ENCODE data around the gene NR5A2.

The NR5A2 gene

DNA sequence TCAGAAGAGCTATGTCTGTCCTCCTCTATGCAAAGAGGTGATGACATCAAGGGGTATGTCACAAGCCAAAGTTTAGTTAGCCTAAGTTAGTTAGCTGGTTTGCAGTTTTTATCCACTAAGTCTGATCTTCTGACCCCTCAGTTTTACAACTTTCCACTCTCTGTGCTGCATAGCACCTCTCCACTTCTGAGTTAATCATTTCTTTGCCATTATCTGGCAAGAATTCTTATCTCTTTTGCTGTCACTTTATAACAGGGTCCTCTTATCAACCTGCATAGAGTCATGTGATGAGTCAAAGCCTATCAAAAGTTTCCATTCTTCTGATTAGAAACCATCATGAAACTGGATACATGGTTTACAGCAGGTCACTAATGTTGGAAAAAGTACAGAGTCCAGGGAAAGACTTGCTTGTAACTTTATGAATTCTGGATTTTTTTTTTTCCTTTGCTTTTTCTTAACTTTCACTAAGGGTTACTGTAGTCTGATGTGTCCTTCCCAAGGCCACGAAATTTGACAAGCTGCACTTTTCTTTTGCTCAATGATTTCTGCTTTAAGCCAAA is at the start of gene NR5A2:
Gene NR5A2, plus strand, starts transcription at position 447 of the 560 bp plus-strand sequence. CDS start 138 bp downstream, outside the sequence.
- Histone ChIP-seq H3K9ac (ENCODE audit: low read length) (peak within 1 kb of the TSS; percentile 62), H3K9me3 (ENCODE audit: control insufficient read depth, low read depth, low read length) (no peaks in the 10 kb centered on the region), H3K4me3 (ENCODE audit: low read length) (peak within 1 kb of the TSS; percentile 91), H3K4me1 (ENCODE audit: control insufficient read depth, low read depth, low read length) (peaks cover 12% of the 10 kb centered on the region), H3K27ac (ENCODE audit: low read length) (no peak within 1 kb of the TSS), H3K27me3 (ENCODE audit: control insufficient read depth, insufficient read depth, low read length) (peaks cover 30% of the 10 kb centered on the region), H3K36me3 (ENCODE audit: control insufficient read depth, low read depth, low read length) (no peaks in the 10 kb centered on the region)

DNA sequence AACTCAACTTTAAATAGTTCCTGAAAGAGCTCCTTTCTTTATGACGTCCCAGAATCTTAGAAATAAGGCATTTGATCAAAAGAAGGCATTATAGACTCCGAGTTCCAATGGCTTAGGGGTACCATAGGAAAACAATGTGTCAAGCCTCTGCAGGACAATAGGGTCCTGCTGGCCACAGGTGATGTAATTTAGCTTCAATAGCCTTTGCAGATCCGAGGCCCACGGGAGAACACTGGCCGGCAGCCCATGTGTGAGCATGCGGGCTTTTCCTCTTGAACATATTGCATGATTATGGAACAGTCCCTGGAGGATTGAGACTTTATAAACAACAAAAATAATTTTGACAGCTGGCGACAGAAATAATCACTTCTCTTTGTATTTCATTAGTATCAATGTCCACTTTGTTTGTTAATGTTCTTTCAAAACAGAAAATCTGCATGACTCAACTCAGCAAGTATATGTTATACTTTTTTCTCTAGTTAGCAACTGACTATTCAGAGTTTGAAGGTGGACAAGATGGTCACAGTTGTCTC is 49.0 kb upstream of the NR5A2 start:
- H3K4me3 ChIP-seq (ENCODE audit: low read length): no peak overlapping the region
- H3K9ac ChIP-seq (ENCODE audit: low read length): no peak overlapping the region
- no peaks in the 10 kb centered on the region for H3K36me3 ChIP-seq (ENCODE audit: control insufficient read depth, low read depth, low read length)
- no peaks in the 10 kb centered on the region for H3K9me3 ChIP-seq (ENCODE audit: control insufficient read depth, low read depth, low read length)
- no peaks in the 10 kb centered on the region for H3K27me3 ChIP-seq (ENCODE audit: control insufficient read depth, insufficient read depth, low read length)
- peaks cover 9% of the 10 kb centered on the region for H3K4me1 ChIP-seq (ENCODE audit: control insufficient read depth, low read depth, low read length)
- no peak overlapping the region for H3K27ac ChIP-seq (ENCODE audit: low read length)

- Histone ChIP-seq H3K9me3 (ENCODE audit: control insufficient read depth, low read depth, low read length) (no peaks in the 10 kb centered on the region), H3K9ac (ENCODE audit: low read length) (no peak overlapping the region), H3K27ac (ENCODE audit: low read length) (no peak overlapping the region), H3K4me3 (ENCODE audit: low read length) (no peak overlapping the region), H3K4me1 (ENCODE audit: control insufficient read depth, low read depth, low read length) (peaks cover 9% of the 10 kb centered on the region), H3K36me3 (ENCODE audit: control insufficient read depth, low read depth, low read length) (no peaks in the 10 kb centered on the region), H3K27me3 (ENCODE audit: control insufficient read depth, insufficient read depth, low read length) (no peaks in the 10 kb centered on the region)
These were observed 48.4 kb upstream of the NR5A2 start for GRCh38 chr1:199979071-199979470.

DNA sequence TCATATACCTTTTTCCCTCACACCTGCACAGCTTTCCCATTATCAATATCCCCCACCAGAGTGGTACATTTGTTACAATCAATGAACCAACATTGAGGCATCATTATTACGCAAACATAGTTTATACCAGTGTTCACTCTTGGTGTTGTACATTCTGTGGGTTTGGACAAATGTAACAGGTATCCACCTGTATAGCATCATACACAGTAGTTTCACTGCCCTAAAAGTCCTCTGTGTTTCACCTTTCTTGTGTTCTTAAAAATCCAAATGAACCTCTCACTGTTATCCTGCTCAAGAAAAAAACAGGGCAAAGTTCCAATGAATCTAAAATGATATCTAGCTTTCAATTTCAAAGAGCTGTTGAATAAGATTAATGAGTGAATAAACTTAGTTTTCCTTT is 45.9 kb upstream of the NR5A2 start:
- H3K9ac ChIP-seq (ENCODE audit: low read length): no peak overlapping the region
- H3K27ac ChIP-seq (ENCODE audit: low read length): no peak overlapping the region
- no peaks in the 10 kb centered on the region for H3K9me3 ChIP-seq (ENCODE audit: control insufficient read depth, low read depth, low read length)
- H3K27me3 ChIP-seq (ENCODE audit: control insufficient read depth, insufficient read depth, low read length): no peaks in the 10 kb centered on the region
- peaks cover 9% of the 10 kb centered on the region for H3K4me1 ChIP-seq (ENCODE audit: control insufficient read depth, low read depth, low read length)
- no peak overlapping the region for H3K4me3 ChIP-seq (ENCODE audit: low read length)
- no peaks in the 10 kb centered on the region for H3K36me3 ChIP-seq (ENCODE audit: control insufficient read depth, low read depth, low read length)

DNA sequence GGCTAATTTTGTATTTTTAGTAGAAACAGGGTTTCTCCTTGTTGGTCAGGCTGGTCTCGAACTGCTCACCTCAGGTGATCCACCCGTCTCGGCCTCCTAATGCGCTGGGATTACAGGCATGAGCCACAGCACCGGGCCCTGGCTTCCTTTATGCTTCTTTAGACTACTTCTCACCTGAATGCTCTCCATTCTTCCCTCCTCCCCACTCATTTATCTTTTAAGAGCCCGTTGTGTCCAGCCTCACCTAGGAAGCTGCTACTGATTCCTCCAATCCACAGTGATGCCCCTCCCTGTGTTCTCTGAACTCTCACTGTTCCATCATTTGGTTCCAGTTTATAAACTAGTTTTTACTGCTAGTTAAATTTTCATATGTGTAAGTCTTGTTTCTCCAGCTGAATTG is 44.9 kb upstream of the NR5A2 start:
- Histone ChIP-seq H3K9ac (ENCODE audit: low read length) (no peak overlapping the region), H3K27ac (ENCODE audit: low read length) (no peak overlapping the region), H3K27me3 (ENCODE audit: control insufficient read depth, insufficient read depth, low read length) (no peaks in the 10 kb centered on the region), H3K36me3 (ENCODE audit: control insufficient read depth, low read depth, low read length) (no peaks in the 10 kb centered on the region), H3K9me3 (ENCODE audit: control insufficient read depth, low read depth, low read length) (no peaks in the 10 kb centered on the region), H3K4me1 (ENCODE audit: control insufficient read depth, low read depth, low read length) (peaks cover 5% of the 10 kb centered on the region), H3K4me3 (ENCODE audit: low read length) (no peak overlapping the region)

GRCh38 chr1:199983531-199983930 is 44.0 kb upstream of the NR5A2 start:
- Histone ChIP-seq H3K4me1 (ENCODE audit: control insufficient read depth, low read depth, low read length) (peaks cover 1% of the 10 kb centered on the region), H3K4me3 (ENCODE audit: low read length) (no peak overlapping the region), H3K9ac (ENCODE audit: low read length) (no peak overlapping the region), H3K36me3 (ENCODE audit: control insufficient read depth, low read depth, low read length) (no peaks in the 10 kb centered on the region), H3K9me3 (ENCODE audit: control insufficient read depth, low read depth, low read length) (no peaks in the 10 kb centered on the region), H3K27me3 (ENCODE audit: control insufficient read depth, insufficient read depth, low read length) (no peaks in the 10 kb centered on the region), H3K27ac (ENCODE audit: low read length) (no peak overlapping the region)

DNA sequence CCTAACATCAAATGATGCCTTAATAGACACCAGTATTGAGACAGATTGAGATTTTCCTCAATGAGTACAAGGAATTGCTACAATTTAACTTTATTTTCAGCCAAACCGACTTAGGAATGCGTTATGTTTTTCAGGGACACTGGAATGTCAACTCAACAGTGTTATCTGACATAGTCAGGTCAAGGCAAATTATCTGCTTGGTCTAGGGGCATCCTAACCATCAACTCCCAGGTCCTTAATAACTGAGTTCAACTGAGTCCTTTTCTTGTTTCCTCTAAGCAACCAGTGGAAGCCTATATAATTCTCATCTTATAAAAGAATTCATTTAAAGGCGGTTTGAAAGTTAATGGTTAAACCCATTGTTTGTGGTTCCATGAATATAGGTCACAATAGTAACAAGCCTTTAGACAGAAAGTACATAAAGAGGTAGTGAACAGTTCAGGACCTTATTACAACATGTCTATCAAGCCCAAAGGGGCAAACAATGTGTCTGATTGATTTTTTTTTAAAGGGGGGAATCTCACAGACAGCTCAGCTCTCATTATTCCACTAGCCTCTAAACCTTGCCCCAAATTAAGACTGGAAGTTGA is 32.3 kb upstream of the NR5A2 start:
- H3K4me1 ChIP-seq (ENCODE audit: control insufficient read depth, low read depth, low read length): no peaks in the 10 kb centered on the region
- no peak overlapping the region for H3K4me3 ChIP-seq (ENCODE audit: low read length)
- H3K27me3 ChIP-seq (ENCODE audit: control insufficient read depth, insufficient read depth, low read length): no peaks in the 10 kb centered on the region
- no peaks in the 10 kb centered on the region for H3K9me3 ChIP-seq (ENCODE audit: control insufficient read depth, low read depth, low read length)
- H3K36me3 ChIP-seq (ENCODE audit: control insufficient read depth, low read depth, low read length): no peaks in the 10 kb centered on the region
- H3K9ac ChIP-seq (ENCODE audit: low read length): no peak overlapping the region
- H3K27ac ChIP-seq (ENCODE audit: low read length): no peak overlapping the region

GRCh38 chr1:200005165-200005564 is 22.3 kb upstream of the NR5A2 start:
- Histone ChIP-seq H3K9ac (ENCODE audit: low read length) (no peak overlapping the region), H3K4me3 (ENCODE audit: low read length) (no peak overlapping the region), H3K27ac (ENCODE audit: low read length) (no peak overlapping the region), H3K36me3 (ENCODE audit: control insufficient read depth, low read depth, low read length) (no peaks in the 10 kb centered on the region), H3K4me1 (ENCODE audit: control insufficient read depth, low read depth, low read length) (no peaks in the 10 kb centered on the region), H3K9me3 (ENCODE audit: control insufficient read depth, low read depth, low read length) (no peaks in the 10 kb centered on the region), H3K27me3 (ENCODE audit: control insufficient read depth, insufficient read depth, low read length) (no peaks in the 10 kb centered on the region)

DNA sequence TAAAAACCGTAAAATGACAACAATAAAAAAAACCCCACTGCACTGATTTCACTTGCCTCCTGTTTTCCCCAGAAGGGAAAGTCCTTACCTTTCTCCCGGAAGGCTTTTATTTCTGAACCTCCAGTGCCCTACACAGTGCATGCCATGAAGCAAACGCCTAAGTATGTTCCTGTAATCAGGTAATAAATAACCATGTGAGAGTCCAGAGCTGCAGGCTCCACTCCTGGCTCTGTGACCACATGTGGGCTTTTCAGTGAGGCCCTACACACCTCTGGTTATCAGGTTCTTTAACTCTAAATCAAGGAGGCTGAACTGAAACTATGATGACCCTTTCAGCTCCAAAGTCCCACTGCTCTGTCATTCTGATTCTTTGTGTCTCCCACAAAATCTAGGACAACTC is 20.8 kb upstream of the NR5A2 start:
- no peak overlapping the region for H3K27ac ChIP-seq (ENCODE audit: low read length)
- H3K9ac ChIP-seq (ENCODE audit: low read length): no peak overlapping the region
- no peak overlapping the region for H3K4me3 ChIP-seq (ENCODE audit: low read length)
- H3K4me1 ChIP-seq (ENCODE audit: control insufficient read depth, low read depth, low read length): no peaks in the 10 kb centered on the region
- H3K36me3 ChIP-seq (ENCODE audit: control insufficient read depth, low read depth, low read length): no peaks in the 10 kb centered on the region
- H3K27me3 ChIP-seq (ENCODE audit: control insufficient read depth, insufficient read depth, low read length): no peaks in the 10 kb centered on the region
- no peaks in the 10 kb centered on the region for H3K9me3 ChIP-seq (ENCODE audit: control insufficient read depth, low read depth, low read length)

GRCh38 chr1:200015811-200016210 is 11.7 kb upstream of the NR5A2 start:
- H3K27ac ChIP-seq (ENCODE audit: low read length): no peak overlapping the region
- H3K36me3 ChIP-seq (ENCODE audit: control insufficient read depth, low read depth, low read length): no peaks in the 10 kb centered on the region
- no peak overlapping the region for H3K9ac ChIP-seq (ENCODE audit: low read length)
- H3K4me1 ChIP-seq (ENCODE audit: control insufficient read depth, low read depth, low read length): no peaks in the 10 kb centered on the region
- no peaks in the 10 kb centered on the region for H3K27me3 ChIP-seq (ENCODE audit: control insufficient read depth, insufficient read depth, low read length)
- no peaks in the 10 kb centered on the region for H3K9me3 ChIP-seq (ENCODE audit: control insufficient read depth, low read depth, low read length)
- no peak overlapping the region for H3K4me3 ChIP-seq (ENCODE audit: low read length)

GRCh38 chr1:200021577-200022238 is 5.8 kb upstream of the NR5A2 start:
- H3K4me3 ChIP-seq (ENCODE audit: low read length): no peak overlapping the region
- no peak overlapping the region for H3K27ac ChIP-seq (ENCODE audit: low read length)
- H3K9ac ChIP-seq (ENCODE audit: low read length): no peak overlapping the region
- H3K4me1 ChIP-seq (ENCODE audit: control insufficient read depth, low read depth, low read length): no peaks in the 10 kb centered on the region
- H3K9me3 ChIP-seq (ENCODE audit: control insufficient read depth, low read depth, low read length): no peaks in the 10 kb centered on the region
- no peaks in the 10 kb centered on the region for H3K27me3 ChIP-seq (ENCODE audit: control insufficient read depth, insufficient read depth, low read length)
- H3K36me3 ChIP-seq (ENCODE audit: control insufficient read depth, low read depth, low read length): no peaks in the 10 kb centered on the region
